ENCODE data around the gene GCM1. TPM values are rescaled to one million over a fixed set of nuclear protein-coding genes. Genes with fewer than 3 reads are reported as not detected.

The GCM1 gene
- total and polyA plus RNA-seq, 4 donors, result 0.16 TPM; not detected in 3

- H3K9me3 ChIP-seq (ENCODE audit: control insufficient read depth, low read length), result no peaks in the 10 kb centered on the region
- intact Hi-C loops (cut with DNase I), result no loop called here
- no peaks in the 10 kb centered on the region for H3K4me1 ChIP-seq (ENCODE audit: control insufficient read depth in 1 of 2, insufficient read depth in 2 of 2, low read length in 2 of 2)
- 51 to 59% methylated on average over 2 of the region's 2 CpGs for WGBS, 2 donors
- DNase-seq, result no peak
- no peak for ATAC-seq (ENCODE audit: low FRiP score)
- H3K27ac ChIP-seq (ENCODE audit: low read depth in 1 of 2, low read length in 2 of 2), result no peak overlapping the region
- no peak overlapping the region for H3K4me3 ChIP-seq (ENCODE audit: low read length in 2 of 2)
- no peaks in the 10 kb centered on the region for H3K36me3 ChIP-seq (ENCODE audit: control insufficient read depth in 1 of 2, insufficient read depth in 2 of 2, low read length in 1 of 2)
- no peaks in the 10 kb centered on the region for H3K27me3 ChIP-seq (ENCODE audit: control insufficient read depth in 1 of 2, insufficient read depth in 2 of 2, low read length in 1 of 2)
These were observed 26.4 kb upstream of the GCM1 start for GRCh38 chr6:53175027-53175426.

GRCh38 chr6:53172468-53172803 is 23.8 kb upstream of the GCM1 start:
- Histone ChIP-seq H3K4me1 (ENCODE audit: control insufficient read depth in 1 of 2, insufficient read depth in 2 of 2, low read length in 2 of 2) (no peaks in the 10 kb centered on the region), H3K27me3 (ENCODE audit: control insufficient read depth in 1 of 2, insufficient read depth in 2 of 2, low read length in 1 of 2) (no peaks in the 10 kb centered on the region), H3K9me3 (ENCODE audit: control insufficient read depth, low read length) (no peaks in the 10 kb centered on the region), H3K27ac (ENCODE audit: low read depth in 1 of 2, low read length in 2 of 2) (no peak overlapping the region), H3K4me3 (ENCODE audit: low read length in 2 of 2) (no peak overlapping the region), H3K36me3 (ENCODE audit: control insufficient read depth in 1 of 2, insufficient read depth in 2 of 2, low read length in 1 of 2) (no peaks in the 10 kb centered on the region)
- 84 to 86% methylated on average over 6 of the region's 6 CpGs for WGBS, 2 donors
- intact Hi-C loops (cut with DNase I), result loop anchor here in 1 of 2 donors (1.0 kb wide), 2 partner anchors 238 to 312 kb away; no protein-coding TSS in a partner anchor
- DNase-seq (no peak), ATAC-seq (ENCODE audit: low FRiP score) (no peak)

GRCh38 chr6:53171605-53172467 is 23.2 kb upstream of the GCM1 start:
- Histone ChIP-seq H3K4me3 (ENCODE audit: low read length in 2 of 2) (no peak overlapping the region), H3K36me3 (ENCODE audit: control insufficient read depth in 1 of 2, insufficient read depth in 2 of 2, low read length in 1 of 2) (no peaks in the 10 kb centered on the region), H3K27ac (ENCODE audit: low read depth in 1 of 2, low read length in 2 of 2) (no peak overlapping the region), H3K27me3 (ENCODE audit: control insufficient read depth in 1 of 2, insufficient read depth in 2 of 2, low read length in 1 of 2) (no peaks in the 10 kb centered on the region), H3K9me3 (ENCODE audit: control insufficient read depth, low read length) (no peaks in the 10 kb centered on the region), H3K4me1 (ENCODE audit: control insufficient read depth in 1 of 2, insufficient read depth in 2 of 2, low read length in 2 of 2) (no peaks in the 10 kb centered on the region)
- ATAC-seq (ENCODE audit: low FRiP score) (peak; percentile 98), DNase-seq (peak; percentile 90 to 96)
- intact Hi-C loops (cut with DNase I), result loop anchor here in 1 of 2 donors (1.0 kb wide), 2 partner anchors 238 to 312 kb away; no protein-coding TSS in a partner anchor
- 53 to 54% methylated on average over 20 of the region's 20 CpGs for WGBS, 2 donors

GRCh38 chr6:53168516-53169267 is 20.1 kb upstream of the GCM1 start:
- H3K27me3 ChIP-seq (ENCODE audit: control insufficient read depth in 1 of 2, insufficient read depth in 2 of 2, low read length in 1 of 2), result no peaks in the 10 kb centered on the region
- H3K27ac ChIP-seq (ENCODE audit: low read depth in 1 of 2, low read length in 2 of 2), result no peak overlapping the region
- no peak overlapping the region for H3K4me3 ChIP-seq (ENCODE audit: low read length in 2 of 2)
- no peaks in the 10 kb centered on the region for H3K36me3 ChIP-seq (ENCODE audit: control insufficient read depth in 1 of 2, insufficient read depth in 2 of 2, low read length in 1 of 2)
- ATAC-seq (ENCODE audit: low FRiP score) (no peak), DNase-seq (no peak)
- no peaks in the 10 kb centered on the region for H3K4me1 ChIP-seq (ENCODE audit: control insufficient read depth in 1 of 2, insufficient read depth in 2 of 2, low read length in 2 of 2)
- H3K9me3 ChIP-seq (ENCODE audit: control insufficient read depth, low read length), result no peaks in the 10 kb centered on the region
- intact Hi-C loops (cut with DNase I), result no loop called here
- WGBS, 2 donors, result 78 to 84% methylated on average over 4 of the region's 4 CpGs

GRCh38 chr6:53165293-53165692 is 16.7 kb upstream of the GCM1 start:
- intact Hi-C loops (cut with DNase I), result no loop called here
- H3K4me1 ChIP-seq (ENCODE audit: control insufficient read depth in 1 of 2, insufficient read depth in 2 of 2, low read length in 2 of 2), result no peaks in the 10 kb centered on the region
- WGBS, 2 donors, result 87 to 90% methylated on average over 4 of the region's 4 CpGs
- DNase-seq (no peak), ATAC-seq (ENCODE audit: low FRiP score) (no peak)
- no peak overlapping the region for H3K4me3 ChIP-seq (ENCODE audit: low read length in 2 of 2)
- H3K9me3 ChIP-seq (ENCODE audit: control insufficient read depth, low read length), result no peaks in the 10 kb centered on the region
- H3K27me3 ChIP-seq (ENCODE audit: control insufficient read depth in 1 of 2, insufficient read depth in 2 of 2, low read length in 1 of 2), result no peaks in the 10 kb centered on the region
- H3K36me3 ChIP-seq (ENCODE audit: control insufficient read depth in 1 of 2, insufficient read depth in 2 of 2, low read length in 1 of 2), result no peaks in the 10 kb centered on the region
- H3K27ac ChIP-seq (ENCODE audit: low read depth in 1 of 2, low read length in 2 of 2), result no peak overlapping the region

GRCh38 chr6:53162606-53163005 is 14.0 kb upstream of the GCM1 start:
- 39 to 58% methylated on average over 1 of the region's 1 CpG for WGBS, 2 donors
- ATAC-seq (ENCODE audit: low FRiP score) (no peak), DNase-seq (no peak)
- Histone ChIP-seq H3K27ac (ENCODE audit: low read depth in 1 of 2, low read length in 2 of 2) (no peak overlapping the region), H3K36me3 (ENCODE audit: control insufficient read depth in 1 of 2, insufficient read depth in 2 of 2, low read length in 1 of 2) (no peaks in the 10 kb centered on the region), H3K4me1 (ENCODE audit: control insufficient read depth in 1 of 2, insufficient read depth in 2 of 2, low read length in 2 of 2) (no peaks in the 10 kb centered on the region), H3K27me3 (ENCODE audit: control insufficient read depth in 1 of 2, insufficient read depth in 2 of 2, low read length in 1 of 2) (no peaks in the 10 kb centered on the region), H3K4me3 (ENCODE audit: low read length in 2 of 2) (no peak overlapping the region), H3K9me3 (ENCODE audit: control insufficient read depth, low read length) (no peaks in the 10 kb centered on the region)
- intact Hi-C loops (cut with DNase I), result no loop called here

GRCh38 chr6:53161481-53162009 is 12.9 kb upstream of the GCM1 start:
- ATAC-seq (ENCODE audit: low FRiP score) (no peak), DNase-seq (no peak)
- no peaks in the 10 kb centered on the region for H3K36me3 ChIP-seq (ENCODE audit: control insufficient read depth in 1 of 2, insufficient read depth in 2 of 2, low read length in 1 of 2)
- intact Hi-C loops (cut with DNase I), result no loop called here
- H3K27ac ChIP-seq (ENCODE audit: low read depth in 1 of 2, low read length in 2 of 2), result no peak overlapping the region
- H3K9me3 ChIP-seq (ENCODE audit: control insufficient read depth, low read length), result no peaks in the 10 kb centered on the region
- no peaks in the 10 kb centered on the region for H3K4me1 ChIP-seq (ENCODE audit: control insufficient read depth in 1 of 2, insufficient read depth in 2 of 2, low read length in 2 of 2)
- H3K27me3 ChIP-seq (ENCODE audit: control insufficient read depth in 1 of 2, insufficient read depth in 2 of 2, low read length in 1 of 2), result no peaks in the 10 kb centered on the region
- 45 to 53% methylated on average over 3 of the region's 3 CpGs for WGBS, 2 donors
- no peak overlapping the region for H3K4me3 ChIP-seq (ENCODE audit: low read length in 2 of 2)

- intact Hi-C loops (cut with DNase I), result no loop called here
- WGBS, 2 donors, result 58 to 74% methylated on average over 2 of the region's 2 CpGs
- ATAC-seq (ENCODE audit: low FRiP score), result no peak
These were observed 10.9 kb upstream of the GCM1 start for GRCh38 chr6:53159558-53159957.

More at GRCh38 chr6:53159558-53159957, 10.9 kb upstream of the GCM1 start:
- no peak for DNase-seq
- no peaks in the 10 kb centered on the region for H3K9me3 ChIP-seq (ENCODE audit: control insufficient read depth, low read length)
- H3K4me3 ChIP-seq (ENCODE audit: low read length in 2 of 2), result no peak overlapping the region
- H3K4me1 ChIP-seq (ENCODE audit: control insufficient read depth in 1 of 2, insufficient read depth in 2 of 2, low read length in 2 of 2), result no peaks in the 10 kb centered on the region
- no peaks in the 10 kb centered on the region for H3K36me3 ChIP-seq (ENCODE audit: control insufficient read depth in 1 of 2, insufficient read depth in 2 of 2, low read length in 1 of 2)
- no peak overlapping the region for H3K27ac ChIP-seq (ENCODE audit: low read depth in 1 of 2, low read length in 2 of 2)
- H3K27me3 ChIP-seq (ENCODE audit: control insufficient read depth in 1 of 2, insufficient read depth in 2 of 2, low read length in 1 of 2), result no peaks in the 10 kb centered on the region
